ENCODE results near the gene TNFRSF9.

Gene TNFRSF9

DNA sequence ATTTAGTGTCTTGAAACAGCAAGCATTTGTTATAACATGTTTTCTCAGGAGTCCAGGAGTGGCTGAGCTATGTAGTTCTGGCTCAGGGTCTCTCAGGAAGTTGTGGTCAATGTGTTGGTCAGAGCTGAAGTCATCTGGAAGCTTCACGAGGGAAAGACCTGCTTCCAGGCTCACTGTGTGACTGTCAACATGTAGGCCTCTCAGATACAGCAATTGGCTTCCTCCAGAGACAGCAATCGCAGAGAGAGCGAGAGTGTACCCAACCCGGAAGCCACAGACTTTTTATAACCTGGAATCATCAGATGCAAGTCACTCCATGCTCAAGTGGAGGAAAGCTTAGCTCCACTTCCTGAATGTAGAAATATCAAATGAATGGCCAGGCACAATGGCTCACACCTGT is 40.9 kb downstream of the TNFRSF9 start:
- Histone ChIP-seq H4K20me1 (no peaks in the 10 kb centered on the region), H3K4me1 (peaks cover 29% of the 10 kb centered on the region), H3K9ac (no peak overlapping the region; the same call in 1 of the 2 replicates), H3K27ac (peak overlapping the region; percentile 73), H3K27me3 (no peaks in the 10 kb centered on the region), H3K9me3 (peaks cover 12% of the 10 kb centered on the region), H3K36me3 (no peaks in the 10 kb centered on the region), H3K4me3 (0 out of 2 replicates have a peak overlapping the region, but pooled peaks have one; percentile 13), H3K4me2 (peak overlapping the region; percentile 50)
- no peak for TF ChIP-seq Cebpa-rat (IDR thresholded peaks at IDR 0.05)

DNA sequence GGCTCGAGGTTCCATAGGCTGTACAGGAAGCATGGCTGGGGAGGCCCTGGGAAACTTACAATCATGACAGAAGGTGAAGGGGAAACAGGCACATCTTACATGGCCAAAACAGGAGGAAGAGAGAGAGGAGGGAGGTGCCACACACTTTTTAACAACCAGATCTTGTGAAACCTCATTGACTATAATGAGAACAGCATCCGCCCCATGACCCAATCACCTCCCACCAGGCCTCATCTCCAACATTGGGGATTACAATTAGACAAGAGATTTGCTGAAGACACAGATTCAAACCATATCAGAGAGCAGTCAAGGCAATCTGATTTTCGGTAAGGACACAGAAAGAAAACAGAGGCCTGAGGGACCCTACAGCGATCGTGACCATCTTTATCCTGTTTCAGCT is 41.7 kb downstream of the TNFRSF9 start:
- no peak for TF ChIP-seq Cebpa-rat (IDR thresholded peaks at IDR 0.05)
- Histone ChIP-seq H3K9me3 (peaks cover 12% of the 10 kb centered on the region), H3K4me3 (no peak overlapping the region), H3K27ac (no peak overlapping the region), H3K9ac (no peak overlapping the region), H3K4me2 (no peak overlapping the region), H3K36me3 (no peaks in the 10 kb centered on the region), H3K4me1 (peaks cover 29% of the 10 kb centered on the region), H4K20me1 (no peaks in the 10 kb centered on the region), H3K27me3 (no peaks in the 10 kb centered on the region)

DNA sequence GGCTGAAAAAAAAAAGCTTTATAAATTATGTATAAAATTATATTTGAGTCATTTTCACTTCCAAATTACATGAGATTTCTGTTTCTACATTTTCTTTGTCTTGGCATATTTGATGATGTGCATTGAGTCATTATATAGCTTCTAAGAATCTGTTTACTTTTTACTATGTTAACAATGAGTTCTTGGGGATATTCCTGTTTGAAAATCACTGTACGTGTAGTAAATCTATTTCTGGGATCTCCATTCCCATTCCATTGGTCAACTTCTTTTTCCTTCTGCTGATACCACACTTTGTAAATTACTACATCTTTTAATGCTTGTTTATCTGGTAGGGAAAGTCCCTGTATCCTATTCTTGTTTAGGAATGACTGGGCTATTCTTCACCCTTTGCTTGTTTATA is 43.6 kb downstream of the TNFRSF9 start:
- Histone ChIP-seq H3K27ac (no peak overlapping the region), H3K4me1 (peaks cover 22% of the 10 kb centered on the region), H3K9me3 (peaks cover 12% of the 10 kb centered on the region), H3K9ac (no peak overlapping the region), H4K20me1 (no peaks in the 10 kb centered on the region), H3K36me3 (no peaks in the 10 kb centered on the region), H3K4me3 (no peak overlapping the region), H3K4me2 (no peak overlapping the region), H3K27me3 (no peaks in the 10 kb centered on the region)
- no peak for TF ChIP-seq Cebpa-rat (IDR thresholded peaks at IDR 0.05)

DNA sequence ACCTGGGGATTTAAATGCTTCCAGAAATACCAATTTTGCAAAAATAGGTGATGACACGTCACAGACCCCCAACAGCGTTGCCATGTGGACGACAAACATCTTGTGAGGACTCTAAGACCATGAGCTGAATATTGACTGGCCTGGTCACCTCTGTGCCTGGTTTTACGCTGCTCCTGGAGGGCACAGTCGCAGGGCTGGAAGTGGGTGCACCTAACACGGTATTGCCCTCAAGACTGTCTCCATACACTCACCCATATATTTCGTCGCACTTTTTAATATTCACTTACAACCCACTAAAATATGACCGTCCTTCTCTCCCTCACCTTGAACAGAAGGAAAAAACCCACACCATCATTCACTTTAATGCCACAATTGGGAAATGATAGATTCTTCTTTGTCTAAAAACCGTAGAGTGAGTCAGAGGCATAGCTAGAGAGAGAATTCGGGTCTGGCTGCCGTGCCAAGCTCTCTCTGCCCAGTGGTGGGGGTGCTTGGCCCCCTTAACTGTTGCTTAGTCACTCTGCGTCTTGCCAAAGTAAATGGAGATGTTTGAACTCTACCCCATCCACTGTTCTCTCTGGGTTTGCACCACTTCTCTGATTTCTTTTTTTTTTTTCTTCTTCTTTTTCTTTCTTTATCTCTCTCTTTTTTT is 47.0 kb downstream of the TNFRSF9 start:
- Histone ChIP-seq H3K36me3 (no peaks in the 10 kb centered on the region), H4K20me1 (no peaks in the 10 kb centered on the region), H3K27me3 (no peaks in the 10 kb centered on the region), H3K4me3 (no peak overlapping the region), H3K9ac (no peak overlapping the region), H3K4me2 (no peak overlapping the region), H3K27ac (no peak overlapping the region), H3K4me1 (no peaks in the 10 kb centered on the region), H3K9me3 (no peaks in the 10 kb centered on the region)
- TF ChIP-seq Cebpa-rat (IDR thresholded peaks at IDR 0.05) = no peak

DNA sequence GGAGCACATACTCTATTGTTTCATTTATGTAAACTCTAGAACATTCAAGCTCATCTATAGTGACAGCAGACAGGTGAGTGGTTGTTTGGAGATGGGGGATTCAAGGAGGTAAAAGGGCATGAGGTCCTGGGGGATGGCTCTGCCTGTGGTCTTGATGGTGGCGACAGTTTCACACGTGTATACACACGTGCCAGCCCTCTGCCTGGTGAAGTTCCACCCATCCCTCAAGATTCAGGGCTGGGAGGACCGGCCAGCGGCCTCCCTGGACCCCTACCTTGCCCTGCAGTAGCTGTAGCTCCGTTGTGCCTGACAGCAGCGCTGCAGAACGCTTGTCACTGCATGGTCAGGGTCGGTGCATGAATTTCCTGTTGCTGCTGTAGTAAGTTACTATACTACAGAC is 48.8 kb downstream of the TNFRSF9 start:
- H3K4me1 ChIP-seq = no peaks in the 10 kb centered on the region
- H4K20me1 ChIP-seq = no peaks in the 10 kb centered on the region
- TF ChIP-seq Cebpa-rat (IDR thresholded peaks at IDR 0.05) = no peak
- H3K9me3 ChIP-seq = no peaks in the 10 kb centered on the region
- no peaks in the 10 kb centered on the region for H3K36me3 ChIP-seq
- no peak overlapping the region for H3K4me3 ChIP-seq
- no peak overlapping the region for H3K4me2 ChIP-seq
- no peak overlapping the region for H3K9ac ChIP-seq
- H3K27me3 ChIP-seq = no peaks in the 10 kb centered on the region
- no peak overlapping the region for H3K27ac ChIP-seq

DNA sequence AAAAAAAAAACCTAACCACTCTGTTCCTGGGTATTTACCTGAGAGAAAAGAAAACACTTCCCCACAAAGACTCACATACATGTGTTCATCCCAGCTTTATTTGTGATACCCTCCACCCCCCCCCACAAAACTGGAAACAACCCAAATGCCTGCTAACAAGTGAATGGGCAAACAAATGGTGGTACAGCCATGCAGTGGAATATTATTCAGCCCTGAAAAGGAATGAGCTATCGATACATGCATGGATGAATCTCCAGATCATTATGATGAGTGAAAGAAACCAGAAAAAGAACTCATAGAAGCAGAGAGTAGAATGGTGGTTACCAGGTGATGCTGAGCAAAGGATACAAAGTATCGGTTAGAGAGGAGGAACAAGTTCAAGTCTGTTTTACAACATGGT is 49.8 kb downstream of the TNFRSF9 start:
- no peak overlapping the region for H3K4me3 ChIP-seq
- H4K20me1 ChIP-seq = no peaks in the 10 kb centered on the region
- no peak overlapping the region for H3K4me2 ChIP-seq
- H3K36me3 ChIP-seq = no peaks in the 10 kb centered on the region
- H3K27ac ChIP-seq = no peak overlapping the region
- H3K4me1 ChIP-seq = no peaks in the 10 kb centered on the region
- no peaks in the 10 kb centered on the region for H3K9me3 ChIP-seq
- H3K9ac ChIP-seq = no peak overlapping the region
- H3K27me3 ChIP-seq = no peaks in the 10 kb centered on the region
- no peak for TF ChIP-seq Cebpa-rat (IDR thresholded peaks at IDR 0.05)

DNA sequence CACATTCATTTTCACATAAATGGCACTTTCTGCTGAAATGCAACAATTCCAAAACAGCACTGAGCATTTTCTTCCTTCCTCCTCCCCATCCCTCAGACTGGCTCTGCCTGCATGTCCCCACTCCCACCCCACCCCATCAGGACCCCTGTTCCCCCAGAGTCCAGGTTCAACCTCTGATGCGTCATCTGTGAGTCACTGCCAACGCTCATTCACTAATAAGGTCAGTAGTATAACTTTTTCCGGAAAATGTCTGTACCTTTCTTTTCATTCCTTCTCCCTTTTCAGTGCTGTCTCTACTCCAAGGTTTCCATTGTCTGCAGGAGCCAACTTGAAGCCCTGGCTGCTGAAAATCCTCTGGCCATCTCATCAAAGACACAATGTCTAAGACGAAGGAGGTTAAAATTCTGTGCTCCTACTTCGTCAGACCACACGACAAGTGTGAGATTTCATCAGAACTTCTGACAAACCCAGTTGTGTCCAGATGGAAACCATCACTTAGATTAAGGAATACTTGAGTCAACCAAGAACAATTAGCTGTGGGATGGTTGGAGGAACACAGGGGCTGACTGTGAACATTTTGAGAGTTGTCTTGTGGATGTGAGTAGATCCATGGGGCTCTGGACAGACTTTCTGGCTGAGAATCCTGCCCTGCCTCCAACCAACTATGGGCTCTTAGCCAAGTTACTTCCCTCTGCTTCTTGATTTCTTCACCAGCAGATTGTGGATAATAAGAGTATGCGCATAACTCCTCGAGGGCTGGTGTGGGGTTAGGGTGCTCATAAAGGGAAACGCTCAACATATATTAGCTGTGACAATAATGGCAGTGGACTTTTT is 52.2 kb downstream of the TNFRSF9 start:
- Histone ChIP-seq H3K9ac (no peak overlapping the region), H4K20me1 (no peaks in the 10 kb centered on the region), H3K4me3 (no peak overlapping the region), H3K9me3 (peaks cover 6% of the 10 kb centered on the region; the same call in 1 of the 2 replicates), H3K4me1 (no peaks in the 10 kb centered on the region), H3K27ac (no peak overlapping the region), H3K36me3 (no peaks in the 10 kb centered on the region), H3K4me2 (no peak overlapping the region), H3K27me3 (no peaks in the 10 kb centered on the region)
- no peak for TF ChIP-seq Cebpa-rat (IDR thresholded peaks at IDR 0.05)

DNA sequence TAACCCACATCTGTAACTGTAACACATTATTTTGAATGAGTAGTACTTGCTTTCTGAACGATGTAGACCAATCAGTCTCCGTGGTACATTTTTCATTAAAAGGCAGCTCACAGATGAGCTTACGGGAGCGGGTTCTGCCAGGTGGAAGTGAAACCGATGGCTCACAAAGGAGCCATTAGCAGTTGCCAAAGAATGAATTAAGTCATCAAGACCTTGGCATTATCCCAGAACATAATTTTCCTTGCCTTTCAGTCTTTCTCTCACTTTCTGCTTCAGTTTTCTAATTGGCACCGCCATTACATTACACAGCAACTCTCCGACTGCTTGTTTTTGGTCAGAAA is 54.3 kb downstream of the TNFRSF9 start:
- Histone ChIP-seq H3K9ac (no peak overlapping the region), H3K4me1 (no peaks in the 10 kb centered on the region), H3K36me3 (no peaks in the 10 kb centered on the region), H3K9me3 (peaks cover 6% of the 10 kb centered on the region; the same call in 1 of the 2 replicates), H3K27me3 (no peaks in the 10 kb centered on the region), H3K27ac (no peak overlapping the region), H3K4me2 (no peak overlapping the region), H3K4me3 (no peak overlapping the region), H4K20me1 (no peaks in the 10 kb centered on the region)
- no peak for TF ChIP-seq Cebpa-rat (IDR thresholded peaks at IDR 0.05)

DNA sequence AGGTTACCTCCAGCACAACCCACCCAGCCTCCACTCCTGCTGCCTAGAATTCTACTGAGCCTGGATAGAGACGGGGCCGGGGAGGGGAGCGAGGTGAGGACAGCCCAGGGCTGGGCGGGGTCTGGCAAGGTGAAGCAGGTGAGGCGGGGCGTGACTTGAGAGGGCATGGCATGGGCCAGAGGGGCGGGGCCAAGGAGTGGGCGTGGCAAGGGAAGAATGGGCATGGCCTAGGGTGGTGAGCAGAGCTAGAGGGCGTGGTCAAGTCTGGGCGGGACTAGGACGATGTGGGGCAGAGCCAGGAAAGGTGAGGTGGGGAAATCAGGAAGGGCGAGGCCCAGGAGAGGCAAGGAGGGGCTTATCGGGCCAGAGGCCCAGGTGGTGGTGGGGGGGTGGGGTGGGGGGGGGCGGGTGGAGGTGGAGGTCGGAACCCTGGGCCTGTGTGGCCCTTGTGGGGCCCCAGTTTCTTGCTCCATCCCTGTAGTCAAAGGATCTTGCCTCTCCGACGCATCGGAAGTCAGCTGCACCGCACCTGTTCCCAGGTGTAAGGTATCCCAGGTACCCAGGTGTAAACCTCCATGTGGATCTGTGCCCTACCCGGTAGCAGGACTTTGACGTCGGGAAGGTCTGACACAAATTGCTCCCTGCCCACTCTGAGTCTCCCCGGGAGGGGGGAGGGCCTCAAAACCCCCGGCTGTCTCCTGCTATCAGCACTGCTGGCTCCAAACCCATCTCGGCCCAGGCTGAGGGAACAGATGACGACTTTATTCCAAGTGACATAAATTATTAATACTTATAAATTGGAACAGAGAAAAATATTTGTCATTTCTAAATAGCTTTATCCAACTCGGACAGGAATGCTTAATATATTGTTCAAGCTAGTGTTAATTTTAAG is 54.9 kb downstream of the TNFRSF9 start:
- no peak overlapping the region for H3K4me2 ChIP-seq
- no peaks in the 10 kb centered on the region for H3K27me3 ChIP-seq
- H3K4me3 ChIP-seq = no peak overlapping the region
- H3K4me1 ChIP-seq = no peaks in the 10 kb centered on the region
- peaks cover 6% of the 10 kb centered on the region; the same call in 1 of the 2 replicates for H3K9me3 ChIP-seq
- H3K9ac ChIP-seq = no peak overlapping the region
- no peaks in the 10 kb centered on the region for H3K36me3 ChIP-seq
- H4K20me1 ChIP-seq = no peaks in the 10 kb centered on the region
- H3K27ac ChIP-seq = no peak overlapping the region
- no peak for TF ChIP-seq Cebpa-rat (IDR thresholded peaks at IDR 0.05)

All from BLaER1 (cell line).